ENCODE data around the gene VAT1L.

DNA sequence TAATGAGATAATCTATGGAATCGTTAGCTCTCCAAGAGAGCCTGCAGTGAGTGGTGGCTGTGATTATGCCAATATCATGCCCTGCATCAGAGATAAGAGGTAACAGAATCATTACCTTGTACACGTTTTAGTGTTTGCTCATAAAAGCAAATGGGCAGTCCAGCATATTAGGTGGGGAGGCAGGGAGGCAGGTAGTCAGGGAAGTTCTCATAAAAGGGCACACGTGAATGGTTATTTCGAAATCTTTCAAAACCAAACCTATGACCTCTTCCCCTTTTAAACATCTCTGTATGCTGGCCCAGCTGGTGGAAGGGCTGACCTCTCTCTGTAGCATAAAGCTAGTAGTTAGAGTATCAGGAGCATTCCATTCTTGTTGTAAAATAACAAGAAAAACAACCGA lies 51.7 kb downstream of the VAT1L start:
- TF ChIP-seq NANOG (IDR thresholded peaks at IDR 0.05; ENCODE audit: borderline replicate concordance) = no peak
- TF ChIP-seq, protein P1, sequence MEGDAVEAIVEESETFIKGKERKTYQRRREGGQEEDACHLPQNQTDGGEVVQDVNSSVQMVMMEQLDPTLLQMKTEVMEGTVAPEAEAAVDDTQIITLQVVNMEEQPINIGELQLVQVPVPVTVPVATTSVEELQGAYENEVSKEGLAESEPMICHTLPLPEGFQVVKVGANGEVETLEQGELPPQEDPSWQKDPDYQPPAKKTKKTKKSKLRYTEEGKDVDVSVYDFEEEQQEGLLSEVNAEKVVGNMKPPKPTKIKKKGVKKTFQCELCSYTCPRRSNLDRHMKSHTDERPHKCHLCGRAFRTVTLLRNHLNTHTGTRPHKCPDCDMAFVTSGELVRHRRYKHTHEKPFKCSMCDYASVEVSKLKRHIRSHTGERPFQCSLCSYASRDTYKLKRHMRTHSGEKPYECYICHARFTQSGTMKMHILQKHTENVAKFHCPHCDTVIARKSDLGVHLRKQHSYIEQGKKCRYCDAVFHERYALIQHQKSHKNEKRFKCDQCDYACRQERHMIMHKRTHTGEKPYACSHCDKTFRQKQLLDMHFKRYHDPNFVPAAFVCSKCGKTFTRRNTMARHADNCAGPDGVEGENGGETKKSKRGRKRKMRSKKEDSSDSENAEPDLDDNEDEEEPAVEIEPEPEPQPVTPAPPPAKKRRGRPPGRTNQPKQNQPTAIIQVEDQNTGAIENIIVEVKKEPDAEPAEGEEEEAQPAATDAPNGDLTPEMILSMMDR (conservative IDR thresholded peaks at IDR 0.05; ENCODE audit: low read depth in 2 of 2) = no peak
- no peak for TF ChIP-seq EZH2 (IDR thresholded peaks at IDR 0.05; ENCODE audit: low read depth, unreplicated experiment)
- no peak for TF ChIP-seq CREB1 (CRISPR knock-in tag; IDR thresholded peaks at IDR 0.05; ENCODE audit: low read depth)
- no peak for TF ChIP-seq POLR2AphosphoS5 (IDR thresholded peaks at IDR 0.05; ENCODE audit: low read depth)

Measured in GM23338 (cell line).